Limb (tissue), 2 donors: ENCODE results near the gene TM4SF18.

Experiments used
- DNase-seq, 2 donors: peaks; one replicate each; pipeline ENCODE4 v3.0.0-alpha.2; 2016; ENCODE audit errors: extremely low spot score in 2 of 2

TM4SF18 gene

DNA sequence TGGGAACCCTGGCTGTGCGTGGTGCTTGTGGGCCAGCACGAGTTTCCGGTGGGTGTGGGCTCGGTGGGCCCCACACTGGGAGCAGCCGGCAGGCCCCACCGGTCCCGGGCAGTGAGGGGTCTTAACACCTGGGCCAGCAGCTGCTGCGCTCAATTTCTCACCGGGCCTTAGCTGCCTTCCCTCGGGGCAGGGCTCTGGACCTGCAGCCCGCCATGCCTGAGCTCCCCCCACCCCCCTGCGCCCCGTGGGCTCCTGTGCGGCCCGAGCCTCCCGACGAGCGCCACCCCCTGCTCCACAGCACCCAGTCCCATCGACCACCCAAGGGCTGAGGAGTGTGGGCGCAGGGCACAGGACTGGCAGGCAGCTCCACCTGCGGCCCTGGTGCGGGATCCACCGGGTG lies 49.4 kb downstream of the TM4SF18 start:
- DNase-seq = no peak

DNA sequence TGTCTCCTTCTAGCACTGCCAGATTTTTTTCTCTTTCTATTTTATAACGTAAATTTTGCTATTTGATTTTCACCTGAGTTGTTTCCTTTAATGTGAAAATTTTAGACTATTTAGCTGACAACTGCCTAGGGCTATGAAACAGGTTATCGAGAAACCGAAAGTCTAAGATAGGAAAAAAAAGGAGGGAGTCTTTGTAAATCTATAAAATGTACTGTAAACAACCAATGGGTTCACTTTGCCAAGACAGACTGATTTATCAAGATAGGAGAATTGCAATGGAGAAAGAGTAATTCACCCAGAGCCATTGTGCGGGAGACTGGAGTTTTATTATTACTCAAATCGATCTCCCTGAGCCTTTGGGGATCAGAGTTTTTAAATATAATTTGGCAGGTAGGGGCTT lies 50.0 kb downstream of the TM4SF18 start:
- no peak for DNase-seq

DNA sequence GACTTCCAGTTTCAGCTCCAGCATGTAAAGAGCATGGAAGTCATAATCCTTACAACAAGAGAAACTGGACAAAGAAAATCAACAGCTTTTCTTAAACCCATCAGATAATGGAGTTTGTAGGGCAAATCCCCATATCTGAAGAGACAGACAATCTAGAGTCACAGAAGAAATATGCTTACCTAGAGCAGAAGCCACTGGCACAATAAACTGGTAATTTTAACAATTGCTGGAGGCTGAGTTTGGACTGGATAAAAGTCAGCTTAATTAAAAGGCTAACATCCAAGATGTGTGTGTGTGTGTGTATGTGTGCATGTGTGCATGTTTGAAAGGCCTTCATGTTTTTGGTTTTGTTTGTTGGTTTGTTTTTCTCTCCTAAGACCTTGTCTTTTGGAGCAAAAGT lies 50.6 kb downstream of the TM4SF18 start:
- DNase-seq = no peak

DNA sequence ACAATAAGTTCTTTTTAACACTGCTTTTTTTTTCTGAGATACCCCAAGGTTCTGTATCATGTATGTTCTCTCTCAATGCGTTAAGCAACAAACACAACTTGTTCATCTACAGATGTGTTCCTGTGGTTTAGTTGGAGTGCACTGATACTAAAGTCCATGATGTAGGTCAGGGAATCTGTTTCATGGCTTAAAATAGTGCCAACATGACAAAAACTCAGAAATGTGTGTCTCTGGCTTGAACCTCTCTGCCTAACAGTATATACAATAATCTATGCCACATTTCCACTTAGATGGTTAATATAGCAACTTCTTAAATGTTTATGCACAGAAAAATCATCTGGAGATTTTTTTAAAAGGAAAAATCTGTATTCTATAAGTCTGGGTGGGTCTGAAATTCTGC lies 51.1 kb downstream of the TM4SF18 start:
- DNase-seq = no peak

DNA sequence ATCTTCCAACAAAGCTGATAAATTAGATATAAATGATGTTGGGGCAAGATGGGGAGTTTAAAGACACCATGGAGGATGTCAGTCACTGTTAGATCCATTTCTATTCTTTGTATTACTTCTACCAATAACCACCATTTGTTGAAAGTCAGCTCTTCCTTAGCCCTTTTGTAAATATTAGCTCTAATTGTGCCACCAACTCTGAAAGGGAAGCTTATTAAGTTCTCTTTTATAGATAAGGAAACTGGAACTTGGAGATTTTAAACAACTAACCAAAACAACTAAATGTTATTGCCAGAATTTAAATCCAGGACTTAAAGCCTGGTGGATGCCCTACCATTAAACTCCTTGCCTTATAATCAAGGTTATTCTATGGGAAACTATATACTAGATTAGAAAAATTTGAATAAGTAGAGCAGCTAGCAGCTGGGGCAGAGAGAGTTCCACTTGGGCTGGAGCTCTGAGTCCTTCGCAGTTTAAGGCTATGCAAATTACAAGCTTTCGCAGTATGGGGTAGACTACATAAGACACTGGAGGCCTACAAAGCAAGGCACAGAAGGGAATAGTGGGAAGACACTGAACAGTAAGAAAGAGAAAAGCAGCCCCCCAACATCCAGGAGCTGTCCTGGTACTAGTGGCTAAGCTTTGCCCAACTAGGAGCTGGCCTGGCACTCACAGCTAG lies 52.6 kb downstream of the TM4SF18 start:
- DNase-seq = no peak

DNA sequence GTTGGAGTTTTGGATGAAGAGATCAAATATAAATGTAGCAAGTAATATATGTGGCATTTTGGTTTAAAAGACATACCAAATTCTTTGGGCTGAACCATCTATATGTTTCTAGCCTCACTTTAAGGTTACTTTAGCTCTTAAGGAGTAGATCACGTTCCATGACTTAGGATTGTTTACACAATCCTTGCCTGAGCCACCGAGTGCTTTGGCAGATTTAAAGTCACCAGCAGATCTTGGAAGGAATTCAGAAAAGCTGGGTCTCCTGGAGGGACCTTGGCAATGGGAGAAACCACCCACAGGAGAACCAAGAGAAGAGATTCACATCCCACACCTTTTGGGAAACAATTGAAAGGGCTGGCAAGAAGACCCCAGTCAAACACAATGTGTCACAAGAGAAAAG lies 54.5 kb downstream of the TM4SF18 start:
- no peak for DNase-seq

DNA sequence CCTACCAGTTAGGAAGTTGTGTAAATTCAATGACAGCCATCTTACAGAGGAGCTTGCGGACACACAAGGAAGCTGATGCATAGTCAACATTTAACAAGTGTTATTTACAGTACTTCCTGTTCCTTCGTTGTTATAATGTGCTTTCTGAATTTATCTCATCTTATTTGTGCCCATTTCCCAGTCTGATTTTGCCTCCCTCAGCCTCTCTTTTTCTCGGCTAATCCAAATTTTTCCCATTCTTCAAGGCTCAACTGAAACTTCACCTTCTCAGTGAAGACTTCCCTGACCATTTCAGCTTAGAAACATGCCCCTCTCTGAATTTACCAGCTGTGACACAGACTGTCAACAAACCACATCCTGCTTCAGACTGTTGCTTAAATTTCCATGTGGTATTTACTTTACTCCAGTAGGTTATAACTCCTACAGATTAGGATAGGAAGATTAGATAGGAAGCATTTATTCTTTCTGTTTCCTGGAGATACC lies 56.1 kb downstream of the TM4SF18 start:
- no peak for DNase-seq

DNA sequence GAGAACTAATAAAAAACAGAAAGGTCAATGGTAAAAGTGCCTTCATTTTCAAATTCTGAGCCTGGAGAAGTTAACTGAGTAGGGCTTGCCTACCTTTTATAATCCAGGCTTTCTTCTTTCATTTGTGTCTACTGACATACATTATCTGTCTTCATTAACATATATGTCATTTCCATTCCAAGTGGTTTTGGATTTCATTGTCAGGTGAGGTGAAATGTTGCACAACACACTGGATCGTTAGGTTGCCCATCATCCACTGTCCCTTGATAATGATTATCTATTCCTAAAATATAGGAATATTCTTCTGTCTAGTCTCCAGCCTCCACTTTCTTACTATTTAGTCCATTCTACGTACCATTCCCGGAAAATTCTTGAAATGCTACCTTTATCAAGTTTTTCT lies 56.8 kb downstream of the TM4SF18 start:
- no peak for DNase-seq

DNA sequence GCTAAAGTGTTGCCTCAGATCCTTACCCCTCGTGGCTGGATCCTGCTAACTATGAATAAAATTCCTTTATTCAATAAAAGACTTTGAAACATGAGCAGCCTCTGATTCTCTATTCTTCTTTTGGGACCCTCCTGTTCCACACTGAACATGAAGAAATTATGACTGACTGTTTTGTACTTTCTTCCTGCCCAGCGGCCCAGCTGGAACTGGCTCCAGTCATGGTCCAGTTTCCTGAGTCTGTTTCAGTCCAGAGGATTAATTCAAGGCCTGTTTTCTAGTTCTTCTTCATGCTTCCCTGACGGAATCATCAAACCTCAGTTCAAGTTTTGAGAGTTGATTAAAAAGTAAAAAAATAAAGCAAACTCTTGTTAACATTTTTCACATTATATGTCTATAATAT lies 59.2 kb downstream of the TM4SF18 start:
- DNase-seq = no peak

DNA sequence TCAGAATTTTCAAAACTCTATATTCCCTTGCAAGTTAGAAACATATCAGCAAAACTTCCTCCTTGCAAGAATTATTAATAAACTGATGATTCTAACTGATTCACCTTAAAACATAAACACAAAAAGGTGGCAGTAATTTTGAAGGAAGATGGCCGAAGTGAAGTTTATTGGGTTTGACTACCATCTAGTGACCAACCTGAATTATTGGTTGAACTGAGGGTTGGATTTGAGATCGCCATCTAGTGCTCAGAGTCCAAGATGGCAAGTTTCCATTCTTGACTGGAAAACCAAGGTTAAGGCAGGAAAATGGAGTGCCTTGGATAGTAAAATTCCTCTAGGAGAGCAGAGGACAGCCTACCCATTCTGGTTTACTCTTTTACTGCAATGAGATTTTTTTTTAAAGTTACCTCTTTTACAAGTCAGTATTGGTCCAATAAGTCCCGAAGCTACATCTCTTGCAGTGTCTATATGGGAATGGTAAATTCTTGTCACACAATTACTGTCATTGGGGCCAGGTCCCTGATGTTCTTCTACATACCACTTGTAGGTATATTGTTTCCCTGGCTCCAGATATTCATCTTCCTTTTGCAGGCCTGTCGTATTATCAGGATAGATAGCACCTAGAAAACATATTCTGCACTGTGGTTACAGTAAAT lies 60.2 kb downstream of the TM4SF18 start:
- peak; percentile 40 to 91 for DNase-seq

DNA sequence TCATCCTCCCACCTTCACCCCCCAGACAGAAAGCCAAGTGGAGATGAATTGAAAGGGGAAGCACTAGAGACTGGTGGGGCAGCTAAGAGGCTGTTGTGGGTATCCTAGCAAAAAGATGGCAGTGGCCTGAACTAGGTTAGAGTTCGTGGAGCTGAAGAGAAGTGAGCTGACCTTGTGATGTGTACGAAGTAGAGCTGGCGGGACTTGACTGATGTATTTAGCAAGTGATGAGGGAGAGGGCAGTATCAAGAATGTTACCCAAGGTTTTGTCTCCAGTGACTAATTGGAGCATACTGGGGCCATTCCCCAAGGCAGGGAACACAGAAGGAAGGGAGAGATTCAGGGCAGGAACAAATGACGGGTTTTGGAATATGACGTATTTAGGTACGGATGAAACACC lies 61.8 kb downstream of the TM4SF18 start:
- no peak for DNase-seq

DNA sequence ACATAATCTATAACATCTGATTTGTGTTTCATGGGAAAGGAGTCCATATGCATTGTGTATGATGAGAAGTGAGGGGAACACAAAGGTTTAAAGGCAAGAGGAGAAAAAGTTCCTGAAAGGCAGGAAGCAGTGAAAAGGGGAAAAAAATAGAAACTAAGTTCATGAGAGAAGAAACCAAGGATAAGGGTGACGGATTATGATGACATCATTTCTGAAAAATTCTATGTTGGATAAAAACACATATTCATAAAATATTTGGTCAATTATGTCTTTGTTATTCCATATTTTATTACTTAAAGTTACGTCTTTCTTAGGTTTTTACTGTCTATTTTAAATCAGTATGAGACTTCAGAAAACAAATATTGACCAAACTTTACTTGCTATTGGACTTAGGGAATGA lies 63.3 kb downstream of the TM4SF18 start:
- DNase-seq = no peak

DNA sequence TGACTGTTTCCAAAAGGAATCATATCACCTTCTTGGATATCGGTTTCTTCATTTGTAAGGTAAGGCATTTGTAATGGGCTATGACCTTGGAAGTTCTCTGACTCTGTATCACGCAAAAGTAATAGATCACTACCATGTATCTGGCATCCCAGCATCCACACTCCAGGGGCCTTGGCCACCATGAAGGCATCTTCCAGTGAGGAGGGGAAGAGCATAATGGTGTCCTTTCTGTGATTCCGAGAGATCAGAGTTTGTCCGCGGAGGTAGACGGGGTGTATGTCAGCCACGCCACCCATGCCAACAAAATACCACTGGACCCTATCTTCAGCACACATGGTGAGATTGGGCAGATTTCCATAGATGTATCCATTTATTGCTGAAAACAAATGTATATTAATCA lies 63.7 kb downstream of the TM4SF18 start:
- no peak for DNase-seq
